ENCODE results near the gene THAP7. TPM values are rescaled to one million over a fixed set of nuclear protein-coding genes. Genes with fewer than 3 reads are reported as not detected.

Gene THAP7
- total and polyA plus RNA-seq, 2 of the 13 experiments (the other 11 are each of a cell fraction or from before 2014, with no cell fraction given): 13.0 to 25.5 TPM

DNA sequence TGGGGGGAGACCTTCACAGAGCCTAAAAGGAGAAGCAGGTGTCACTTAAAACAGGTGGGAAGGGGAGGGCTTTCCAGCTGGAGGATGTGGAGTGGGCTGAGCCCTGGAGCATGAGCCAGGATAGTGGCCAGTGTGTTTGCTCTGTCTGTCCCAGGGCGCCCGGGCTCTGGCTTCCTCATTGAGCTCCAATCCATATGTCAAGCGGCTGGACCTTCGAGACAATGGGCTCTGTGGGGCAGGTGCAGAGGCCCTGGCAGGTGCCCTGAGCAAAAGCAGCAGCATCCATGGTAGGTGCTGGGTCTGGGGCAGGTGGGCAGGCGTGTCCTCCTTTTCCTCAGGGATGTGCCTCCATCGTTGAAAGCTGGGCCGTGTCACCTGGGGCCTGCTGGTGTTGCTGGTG lies 45.8 kb upstream of the THAP7 start:
- Histone ChIP-seq H3K27ac (ENCODE audit: extremely low read length, insufficient read depth, low read length) (no peak overlapping the region), H3K27me3 (ENCODE audit: control insufficient read depth in 1 of 2, insufficient read depth in 2 of 2, low read length in 2 of 2) (peaks cover 7 to 40% of the 10 kb centered on the region in 2 experiments; a peak in 4 of 5 replicates), H2AFZ (ENCODE audit: low read length) (no peak overlapping the region), H3K9ac (ENCODE audit: insufficient read depth, low read depth, low read length) (no peak overlapping the region), H3K36me3 (replicated peaks in 1 of 2; ENCODE audit: control insufficient read depth in 1 of 2, insufficient read depth in 2 of 2, low read length in 2 of 2) (no peaks in the 10 kb centered on the region), H3K79me2 (ENCODE audit: insufficient read depth, low read length) (no peaks in the 10 kb centered on the region), H3K9me3 (ENCODE audit: low read length) (no peaks in the 10 kb centered on the region), H3K4me2 (ENCODE audit: low read depth, low read length) (no peak overlapping the region), H4K20me1 (ENCODE audit: insufficient read depth, low read length) (no peaks in the 10 kb centered on the region; the same call in 1 of the 2 replicates), H3K4me1 (ENCODE audit: insufficient read depth, low read length) (peaks cover 12% of the 10 kb centered on the region; the same call in 1 of the 2 replicates), H3K4me3 (replicated peaks in 1 of 3; ENCODE audit: insufficient read depth in 1 of 3, low read depth in 2 of 3, low read length in 3 of 3) (no peak overlapping the region)
- no peak for ATAC-seq
- CTCF ChIA-PET (ENCODE audit: low intra/inter-chr PET ratio, low total read pairs): no interaction called here
- intact Hi-C loops (cut with micrococcal nuclease; ENCODE audit: unreplicated experiment) (no loop called here), in situ Hi-C loops (cut with HindIII; ENCODE audit: extremely low pct_ligation_motif_present, low pct_unique_long_range_greater_than_20kb) (no loop called here)
- no peak for TF ChIP-seq MED13 (CRISPR knock-in tag; IDR thresholded peaks at IDR 0.05)
- TF ChIP-seq, protein P1, sequence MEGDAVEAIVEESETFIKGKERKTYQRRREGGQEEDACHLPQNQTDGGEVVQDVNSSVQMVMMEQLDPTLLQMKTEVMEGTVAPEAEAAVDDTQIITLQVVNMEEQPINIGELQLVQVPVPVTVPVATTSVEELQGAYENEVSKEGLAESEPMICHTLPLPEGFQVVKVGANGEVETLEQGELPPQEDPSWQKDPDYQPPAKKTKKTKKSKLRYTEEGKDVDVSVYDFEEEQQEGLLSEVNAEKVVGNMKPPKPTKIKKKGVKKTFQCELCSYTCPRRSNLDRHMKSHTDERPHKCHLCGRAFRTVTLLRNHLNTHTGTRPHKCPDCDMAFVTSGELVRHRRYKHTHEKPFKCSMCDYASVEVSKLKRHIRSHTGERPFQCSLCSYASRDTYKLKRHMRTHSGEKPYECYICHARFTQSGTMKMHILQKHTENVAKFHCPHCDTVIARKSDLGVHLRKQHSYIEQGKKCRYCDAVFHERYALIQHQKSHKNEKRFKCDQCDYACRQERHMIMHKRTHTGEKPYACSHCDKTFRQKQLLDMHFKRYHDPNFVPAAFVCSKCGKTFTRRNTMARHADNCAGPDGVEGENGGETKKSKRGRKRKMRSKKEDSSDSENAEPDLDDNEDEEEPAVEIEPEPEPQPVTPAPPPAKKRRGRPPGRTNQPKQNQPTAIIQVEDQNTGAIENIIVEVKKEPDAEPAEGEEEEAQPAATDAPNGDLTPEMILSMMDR (CRISPR knock-in tag; IDR thresholded peaks at IDR 0.05): no peak
- no peak for TF ChIP-seq SIX4 (CRISPR knock-in tag; IDR thresholded peaks at IDR 0.05)
- TF ChIP-seq, protein P2, sequence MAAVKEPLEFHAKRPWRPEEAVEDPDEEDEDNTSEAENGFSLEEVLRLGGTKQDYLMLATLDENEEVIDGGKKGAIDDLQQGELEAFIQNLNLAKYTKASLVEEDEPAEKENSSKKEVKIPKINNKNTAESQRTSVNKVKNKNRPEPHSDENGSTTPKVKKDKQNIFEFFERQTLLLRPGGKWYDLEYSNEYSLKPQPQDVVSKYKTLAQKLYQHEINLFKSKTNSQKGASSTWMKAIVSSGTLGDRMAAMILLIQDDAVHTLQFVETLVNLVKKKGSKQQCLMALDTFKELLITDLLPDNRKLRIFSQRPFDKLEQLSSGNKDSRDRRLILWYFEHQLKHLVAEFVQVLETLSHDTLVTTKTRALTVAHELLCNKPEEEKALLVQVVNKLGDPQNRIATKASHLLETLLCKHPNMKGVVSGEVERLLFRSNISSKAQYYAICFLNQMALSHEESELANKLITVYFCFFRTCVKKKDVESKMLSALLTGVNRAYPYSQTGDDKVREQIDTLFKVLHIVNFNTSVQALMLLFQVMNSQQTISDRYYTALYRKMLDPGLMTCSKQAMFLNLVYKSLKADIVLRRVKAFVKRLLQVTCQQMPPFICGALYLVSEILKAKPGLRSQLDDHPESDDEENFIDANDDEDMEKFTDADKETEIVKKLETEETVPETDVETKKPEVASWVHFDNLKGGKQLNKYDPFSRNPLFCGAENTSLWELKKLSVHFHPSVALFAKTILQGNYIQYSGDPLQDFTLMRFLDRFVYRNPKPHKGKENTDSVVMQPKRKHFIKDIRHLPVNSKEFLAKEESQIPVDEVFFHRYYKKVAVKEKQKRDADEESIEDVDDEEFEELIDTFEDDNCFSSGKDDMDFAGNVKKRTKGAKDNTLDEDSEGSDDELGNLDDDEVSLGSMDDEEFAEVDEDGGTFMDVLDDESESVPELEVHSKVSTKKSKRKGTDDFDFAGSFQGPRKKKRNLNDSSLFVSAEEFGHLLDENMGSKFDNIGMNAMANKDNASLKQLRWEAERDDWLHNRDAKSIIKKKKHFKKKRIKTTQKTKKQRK (IDR thresholded peaks at IDR 0.05; ENCODE audit: low read length): no peak
- no peak for TF ChIP-seq NCOA2 (CRISPR knock-in tag; IDR thresholded peaks at IDR 0.05)
- no peak for DNase-seq (ENCODE audit: low spot score)
- BruUV-seq (replicated peaks): no TSS peak
- FAIRE-seq: no peak
- POLR2A ChIA-PET: no interaction called here
- no CpG with 5 or more reads among the region's 7 CpGs for WGBS (ENCODE audit: low lambda C conversion rate)
